ENCODE results near the gene ARMC2. TPM values are rescaled to one million over a fixed set of nuclear protein-coding genes. Genes with fewer than 3 reads are reported as not detected.

ARMC2 gene
- total RNA-seq, 1 experiment from 2014 or later = 3.8 TPM

Other genes with a start within 250 kb of the ARMC2 start
- gene SESN1, start 246.4 kb downstream of the ARMC2 start, total RNA-seq (2014; rRNA removed; shearing (Covaris generic)) = 19.7 and 23.7 TPM in 2 replicates
- 28.1 and 29.4 TPM in 2 replicates for gene CEP57L1, start 247.1 kb downstream of the ARMC2 start, total RNA-seq (2014; rRNA removed; shearing (Covaris generic))